ENCODE measurements around the gene ACO2.

- TF ChIP-seq REST (IDR thresholded peaks at IDR 0.05; ENCODE audit: low read depth, low read length) (no peak), TAF1 (IDR thresholded peaks at IDR 0.05; ENCODE audit: borderline replicate concordance, low read depth, low read length) (no peak), CTCF (IDR thresholded peaks at IDR 0.05) (no peak), YY1 (IDR thresholded peaks at IDR 0.05; ENCODE audit: low read depth) (no peak), EP300 (IDR thresholded peaks at IDR 0.05; ENCODE audit: borderline replicate concordance in 1 of 2, low read depth in 1 of 2, low read length in 1 of 2) (no peak)
Observed at GRCh38 chr22:41444360-41445128, 24.4 kb upstream of the ACO2 start.
